Effector CD4-positive, alpha-beta T cell (primary cell): ENCODE measurements around the gene YIF1A.
"Not testable (repeated sequence)": the region's sequence is repeated elsewhere in the genome, so short reads cannot be mapped to it uniquely, and the experiment has no call there.

Experiments used
- DNase-seq: peaks from one replicate; pipeline ENCODE4 v3.0.0-alpha.2; 2020

YIF1A gene

DNA sequence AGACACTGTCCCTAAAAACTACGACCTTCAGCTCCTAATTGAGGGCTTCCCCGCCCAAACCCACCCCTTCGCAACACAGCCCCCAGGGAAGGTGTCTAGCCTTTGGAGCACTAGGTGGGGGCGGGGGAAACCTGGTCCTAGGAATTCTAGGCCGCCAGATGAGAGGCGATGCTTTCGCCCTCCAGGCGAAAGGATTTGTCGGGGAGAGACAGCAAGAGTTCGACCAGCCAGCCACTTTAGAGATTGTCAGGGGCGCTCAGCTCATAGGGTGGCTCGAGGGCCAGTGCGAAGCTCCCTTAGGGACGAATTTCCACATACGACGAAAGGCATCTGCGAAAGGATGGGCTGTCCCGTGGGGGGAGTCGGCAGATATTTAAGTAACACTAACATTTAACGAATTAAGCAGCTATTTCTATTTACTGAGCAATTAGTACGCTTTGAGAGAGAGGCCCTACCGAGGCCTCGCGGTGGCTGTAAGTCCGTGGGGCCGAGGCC lies 22.6 kb upstream of the YIF1A start:
- DNase-seq = no peak

DNA sequence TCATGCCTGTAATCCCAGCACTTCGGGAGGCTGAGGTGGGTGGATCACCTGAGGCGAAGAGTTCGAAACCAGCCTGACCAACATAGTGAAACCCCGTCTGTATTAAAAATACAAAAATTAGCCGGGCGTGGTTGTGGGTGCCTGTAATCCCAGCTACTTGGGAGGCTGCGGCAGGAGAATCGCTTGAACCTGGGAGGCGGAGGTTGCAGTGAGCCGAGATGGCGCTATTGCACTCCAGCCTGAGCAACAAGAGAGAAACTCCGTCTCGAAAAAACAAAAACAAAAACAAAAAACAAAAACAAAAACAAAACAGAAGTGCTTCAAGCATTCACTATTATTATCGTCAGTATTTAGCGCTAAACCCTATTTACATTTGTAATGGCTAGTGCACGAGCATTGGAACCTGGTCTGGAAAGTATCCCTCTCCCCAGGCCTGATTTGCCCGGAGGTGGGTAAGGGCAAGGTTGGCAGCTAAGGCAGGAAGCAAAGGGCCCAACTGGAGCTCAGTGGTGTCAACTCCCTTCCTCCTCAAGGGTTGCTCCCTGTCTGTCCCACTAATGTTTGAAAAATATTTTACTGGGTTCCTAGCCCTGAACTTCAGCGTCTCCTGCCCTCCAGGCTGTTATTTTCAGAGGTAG lies 22.0 kb upstream of the YIF1A start:
- not testable (repeated sequence) for DNase-seq

DNA sequence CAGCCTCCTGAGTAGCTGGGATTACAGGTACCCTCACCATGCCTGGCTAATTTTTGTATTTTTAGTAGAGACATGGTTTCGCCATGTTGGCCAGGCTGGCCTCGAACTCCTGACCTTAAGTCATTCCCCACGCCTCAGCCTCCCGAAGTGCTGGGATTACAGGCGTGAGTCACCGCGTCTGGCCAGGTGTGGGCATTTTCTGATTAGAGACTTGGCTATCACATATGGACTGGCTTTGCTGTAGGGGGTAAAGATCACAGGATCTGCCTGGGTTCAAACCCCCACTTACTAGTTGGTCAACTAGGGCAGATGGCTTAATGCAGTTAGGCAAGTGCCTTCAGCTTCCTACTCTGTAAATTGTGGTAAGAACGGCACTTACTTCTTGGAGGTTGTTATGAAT lies 21.4 kb upstream of the YIF1A start:
- no peak for DNase-seq

DNA sequence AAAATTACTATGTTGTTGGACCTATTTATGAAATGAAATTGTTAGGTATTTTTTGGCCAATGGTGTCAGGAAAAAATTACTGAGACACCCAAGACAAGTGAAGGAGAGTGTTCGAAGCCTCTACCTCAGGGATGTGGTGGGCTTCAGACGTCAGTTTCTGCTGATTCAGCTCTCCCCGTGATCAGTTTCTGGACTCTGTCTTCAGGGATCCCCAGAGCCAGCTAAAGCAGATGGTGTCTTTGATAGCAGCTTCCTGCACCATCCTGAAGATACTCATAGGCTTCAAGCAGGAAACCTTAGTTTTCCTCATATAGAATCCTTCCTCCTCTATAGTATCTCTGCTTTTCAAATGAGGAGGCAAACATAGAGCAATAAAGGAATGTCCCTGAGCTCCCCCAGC lies 20.5 kb upstream of the YIF1A start:
- no peak for DNase-seq

DNA sequence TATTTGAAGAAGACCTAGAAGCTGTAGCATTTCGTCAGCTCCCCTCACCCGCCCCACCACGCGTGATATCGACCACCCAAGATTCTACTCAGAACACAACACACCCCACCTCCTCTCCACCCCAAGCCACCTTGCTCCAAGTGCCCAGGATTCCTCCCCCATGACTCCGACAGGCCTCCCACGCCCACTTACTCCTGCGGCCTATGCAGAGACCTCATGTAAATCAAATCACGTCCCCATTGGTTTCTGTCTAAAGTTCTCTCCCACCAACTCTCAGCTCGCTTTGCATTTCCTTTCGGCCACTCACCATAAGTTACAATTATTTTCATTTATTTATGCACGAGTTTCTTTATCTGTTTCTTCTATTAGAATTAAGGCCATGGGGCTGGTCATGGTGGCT lies 13.7 kb upstream of the YIF1A start:
- no peak for DNase-seq

DNA sequence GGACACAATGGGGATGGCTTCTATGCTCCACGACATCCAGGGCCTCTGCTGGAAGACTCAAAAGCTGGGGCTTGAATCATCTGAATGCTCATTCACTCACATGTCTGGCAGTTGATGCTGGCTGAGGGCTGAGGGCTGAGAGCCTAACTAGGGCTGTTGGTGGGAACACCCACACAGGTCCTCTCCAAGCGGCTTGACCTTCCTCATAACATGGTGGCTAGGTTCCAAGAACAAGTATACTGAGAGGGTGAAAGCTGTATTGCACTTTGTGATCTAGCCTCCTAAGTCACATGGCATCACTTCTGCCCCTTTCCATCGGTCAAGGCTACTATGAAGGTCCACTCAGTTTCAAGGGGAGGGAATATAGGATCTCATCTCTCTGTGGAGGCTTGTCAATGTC lies 10.2 kb upstream of the YIF1A start:
- no peak for DNase-seq

DNA sequence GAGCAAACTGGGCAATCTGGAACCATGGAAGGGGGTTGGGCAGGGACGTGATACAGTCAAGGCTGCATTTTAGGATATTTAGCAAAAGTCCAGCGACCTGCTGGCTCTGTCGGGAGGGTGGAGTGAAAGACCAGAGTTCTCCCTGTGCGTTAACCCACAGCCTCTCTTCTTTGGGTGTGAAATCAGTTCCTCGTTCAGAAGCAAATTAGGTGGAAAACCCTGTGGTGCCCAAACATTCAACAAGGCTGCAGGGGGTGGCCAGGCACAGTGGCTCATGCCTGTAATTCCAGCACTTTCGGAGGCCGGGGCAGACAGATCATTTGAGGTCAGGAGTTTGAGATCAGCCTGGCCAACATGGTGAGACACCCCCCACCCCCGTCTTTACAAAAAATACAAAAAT lies 8.7 kb upstream of the YIF1A start:
- no peak for DNase-seq

DNA sequence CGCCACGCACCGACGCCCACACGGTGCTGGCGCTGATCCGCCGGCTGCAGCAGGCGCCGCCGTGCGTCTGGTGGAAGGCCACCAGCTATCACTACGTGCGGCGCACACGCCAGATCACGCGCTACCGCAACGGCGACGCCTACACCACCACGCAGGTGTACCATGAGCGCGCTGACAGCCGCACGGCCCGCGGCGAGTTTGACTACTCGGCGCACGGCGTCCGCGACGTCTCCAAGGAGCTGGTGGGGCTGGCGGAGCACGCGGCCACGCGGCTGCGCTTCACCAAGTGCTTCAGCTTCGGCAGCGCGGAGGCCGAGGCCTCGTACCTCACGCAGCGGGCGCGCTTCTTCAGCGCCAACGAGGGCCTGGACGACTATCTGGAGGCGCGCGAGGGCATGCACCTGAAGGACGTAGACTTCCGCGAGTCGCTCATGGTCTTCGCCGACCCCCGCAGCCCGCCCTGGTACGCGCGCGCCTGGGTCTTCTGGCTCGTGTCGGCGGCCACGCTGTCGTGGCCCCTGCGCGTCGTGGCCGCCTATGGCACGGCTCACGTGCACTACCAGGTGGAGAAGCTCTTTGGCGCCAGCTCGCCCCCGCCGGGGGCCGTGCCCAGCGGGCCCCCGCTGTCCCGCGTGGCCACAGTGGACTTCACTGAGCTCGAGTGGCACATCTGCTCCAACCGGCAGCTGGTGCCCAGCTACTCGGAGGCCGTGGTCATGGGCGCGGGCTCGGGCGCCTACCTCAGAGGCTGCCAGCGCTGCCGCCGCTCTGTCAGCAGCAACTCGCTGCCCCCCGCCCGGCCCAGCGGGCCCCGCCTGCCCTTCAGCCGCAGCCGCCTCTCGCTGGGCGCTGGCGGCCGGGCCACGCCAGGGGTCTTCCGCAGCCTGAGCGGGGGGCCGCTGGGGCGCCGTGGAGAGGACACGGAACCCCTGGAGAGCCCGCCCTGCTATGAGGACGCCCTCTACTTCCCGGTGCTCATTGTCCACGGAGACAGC lies 6.0 kb upstream of the YIF1A start:
- no peak for DNase-seq

DNA sequence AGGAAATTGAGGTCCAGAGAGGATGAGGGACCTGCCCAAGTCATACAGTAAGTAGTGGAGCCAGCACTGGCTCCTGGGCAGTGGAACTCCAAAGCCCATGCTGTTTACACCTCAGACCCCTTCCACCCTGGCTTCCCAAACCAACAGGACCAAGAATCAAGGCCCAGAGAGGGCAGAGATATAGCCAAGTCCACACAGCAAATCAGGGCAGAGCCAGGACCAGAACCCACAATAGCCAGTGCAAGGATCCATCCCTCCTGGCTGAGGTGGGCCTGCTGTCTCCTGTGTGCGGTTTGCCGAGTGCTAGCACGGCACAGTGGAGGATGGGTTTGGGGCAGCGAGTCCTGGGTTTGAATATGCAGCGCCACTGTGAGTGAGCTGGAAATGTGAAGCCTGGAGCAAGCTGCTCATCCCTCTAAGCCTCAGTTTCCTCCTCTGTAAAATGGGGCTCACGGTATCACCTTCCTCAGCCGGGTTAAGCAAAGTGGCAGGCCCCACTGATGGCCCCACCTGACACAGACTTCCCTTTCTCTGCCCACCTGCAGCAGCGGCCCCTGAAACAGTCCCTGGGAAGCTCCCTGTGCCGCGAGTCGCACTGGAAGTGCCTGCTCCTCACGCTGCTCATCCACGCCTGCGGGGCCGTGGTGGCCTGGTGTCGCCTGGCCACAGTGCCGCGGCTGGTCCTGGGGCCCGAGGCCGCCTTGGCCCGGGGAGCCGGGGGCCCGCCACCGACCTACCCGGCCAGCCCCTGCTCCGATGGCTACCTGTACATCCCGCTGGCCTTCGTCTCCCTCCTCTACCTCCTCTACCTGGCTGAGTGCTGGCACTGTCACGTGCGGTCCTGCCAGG lies 5.1 kb upstream of the YIF1A start:
- no peak for DNase-seq

DNA sequence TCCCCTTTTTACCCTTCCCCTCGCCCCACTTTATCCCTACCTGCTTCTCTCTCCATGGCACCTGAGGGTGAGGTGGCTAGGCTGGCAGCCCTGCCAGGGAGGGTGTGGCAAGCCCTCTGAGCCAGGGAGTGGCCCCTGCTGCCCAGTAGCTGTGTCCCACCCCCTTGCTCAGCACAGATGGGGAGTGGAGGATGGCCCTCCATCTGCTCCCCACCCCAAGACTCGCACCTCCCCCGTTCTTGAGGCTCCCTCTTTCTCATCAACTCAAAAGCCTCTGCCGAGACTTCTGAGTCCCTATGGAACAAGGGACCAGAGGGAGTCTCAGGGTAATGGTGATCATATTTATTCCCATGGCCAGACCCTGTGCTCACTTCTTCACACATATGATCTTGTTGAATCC lies 4.4 kb upstream of the YIF1A start:
- no peak for DNase-seq

DNA sequence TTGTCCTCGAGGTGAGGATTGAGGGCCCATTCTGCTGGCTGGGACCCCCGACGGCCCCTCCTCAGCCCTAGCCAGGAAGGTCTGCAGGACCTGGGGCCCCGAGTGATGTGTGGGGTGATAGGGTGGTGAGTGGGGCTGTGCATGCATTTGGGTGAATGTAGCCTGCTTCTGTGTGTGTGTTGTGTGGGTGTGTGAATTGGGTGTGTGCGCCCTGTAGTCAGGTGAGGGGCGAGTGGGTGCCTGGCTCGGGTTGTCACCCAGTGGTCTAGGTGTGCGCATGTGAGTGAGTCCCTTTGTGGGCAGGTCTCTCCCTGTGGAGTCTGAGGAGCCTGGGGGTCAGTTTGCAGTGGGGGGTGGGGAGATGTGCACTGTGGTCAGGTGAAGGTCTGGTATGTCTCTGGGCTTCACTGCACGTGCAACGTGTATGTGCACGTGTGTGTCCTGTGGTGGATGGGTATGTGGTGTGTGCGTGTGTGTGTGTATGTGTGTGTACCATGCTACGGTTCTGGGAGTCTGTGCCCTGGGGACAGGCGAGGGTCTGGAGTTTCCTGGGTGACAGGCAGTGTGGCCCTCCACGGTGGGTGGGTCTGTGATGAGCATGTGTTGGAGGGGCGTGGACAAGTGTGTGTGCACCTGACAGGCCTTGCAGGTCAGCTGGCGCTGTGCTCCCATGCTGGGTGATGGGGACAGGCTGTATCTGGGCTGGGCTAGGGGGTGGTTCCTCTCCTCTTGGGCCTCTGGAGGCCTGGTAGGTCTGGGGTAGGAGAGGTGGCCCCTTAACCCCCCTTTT lies 3.8 kb upstream of the YIF1A start:
- DNase-seq = no peak

DNA sequence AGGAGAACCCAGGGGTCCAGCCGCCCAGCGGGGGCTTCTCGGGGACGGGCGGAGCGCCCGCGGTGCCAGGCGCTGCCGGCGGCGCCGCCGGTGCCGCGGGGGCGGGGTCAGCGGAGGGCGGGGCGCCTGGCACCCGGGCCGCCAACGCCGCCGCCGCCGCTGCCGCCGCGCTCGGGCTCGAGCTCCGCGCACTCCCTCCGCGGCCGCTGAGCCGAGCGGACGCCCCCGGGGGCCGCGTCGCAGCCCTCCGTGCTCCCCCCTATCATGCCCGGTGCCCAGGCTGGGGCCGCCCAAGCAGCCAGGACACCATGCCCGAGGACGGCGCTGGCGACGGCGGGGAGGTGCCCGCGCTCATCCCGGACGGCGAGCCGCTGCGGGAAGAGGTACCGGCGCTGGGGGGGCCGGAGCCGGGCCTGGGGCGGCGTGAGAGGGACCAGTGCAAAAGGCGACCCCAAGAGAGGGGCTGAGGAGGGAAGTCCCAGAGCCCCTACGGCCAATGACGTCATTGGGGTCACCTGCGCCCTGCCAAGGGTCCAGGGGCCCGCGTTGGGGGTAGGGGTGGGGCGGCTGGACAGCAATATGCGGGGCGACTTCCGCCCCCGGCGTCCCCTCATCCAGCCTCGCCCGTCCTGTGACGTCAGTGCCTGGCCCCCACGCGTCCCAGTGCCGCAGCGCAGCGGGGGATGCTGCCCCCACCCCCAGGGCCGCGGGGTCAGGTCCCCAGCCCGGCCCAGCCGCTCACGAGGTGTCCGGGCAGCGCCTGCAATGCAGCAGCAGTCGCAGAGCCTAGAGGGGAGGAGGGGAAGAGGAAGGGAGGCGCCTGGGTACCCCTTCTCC lies 3.0 kb upstream of the YIF1A start, which contains the start of gene TMEM151A:
Gene TMEM151A, plus strand, starts transcription at position 189 of the 837 bp plus-strand sequence. Its CDS starts 120 bp downstream, at position 309.
- DNase-seq = no peak

DNA sequence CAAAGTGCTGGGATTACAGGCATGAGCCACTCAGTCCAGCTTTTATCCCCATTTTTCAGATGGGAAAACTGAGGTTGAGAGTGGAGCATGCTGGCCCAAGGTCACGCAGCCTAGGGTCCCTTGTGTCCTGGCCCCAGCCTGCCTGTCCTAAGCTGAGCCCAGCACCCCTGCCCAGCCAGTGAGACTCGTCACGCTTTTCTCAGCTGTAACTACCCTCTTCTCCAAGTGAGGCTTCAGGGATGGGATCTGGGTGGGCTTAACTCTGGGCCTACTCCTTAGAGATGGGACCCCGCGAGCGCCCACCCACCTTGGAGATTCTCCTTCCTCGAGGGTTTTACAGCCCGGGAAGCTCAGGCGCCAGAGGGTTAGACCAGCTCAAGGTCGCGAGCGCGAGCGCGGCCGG lies 2.4 kb upstream of the YIF1A start:
- no peak for DNase-seq

DNA sequence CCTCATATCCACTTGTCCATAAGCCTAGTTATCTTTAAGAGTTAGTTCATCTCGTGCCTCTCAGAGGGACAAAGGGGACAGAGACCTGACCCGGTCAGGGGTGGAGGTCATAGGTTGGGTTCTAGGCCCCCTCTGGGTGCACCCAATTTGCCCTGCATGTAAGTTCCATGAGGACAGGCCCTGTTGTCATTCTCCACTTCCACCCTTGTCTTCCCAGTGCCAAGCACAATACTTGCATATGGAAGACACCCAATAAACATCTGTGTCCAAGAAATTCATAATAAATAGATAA lies 1.3 kb upstream of the YIF1A start:
- no peak for DNase-seq

DNA sequence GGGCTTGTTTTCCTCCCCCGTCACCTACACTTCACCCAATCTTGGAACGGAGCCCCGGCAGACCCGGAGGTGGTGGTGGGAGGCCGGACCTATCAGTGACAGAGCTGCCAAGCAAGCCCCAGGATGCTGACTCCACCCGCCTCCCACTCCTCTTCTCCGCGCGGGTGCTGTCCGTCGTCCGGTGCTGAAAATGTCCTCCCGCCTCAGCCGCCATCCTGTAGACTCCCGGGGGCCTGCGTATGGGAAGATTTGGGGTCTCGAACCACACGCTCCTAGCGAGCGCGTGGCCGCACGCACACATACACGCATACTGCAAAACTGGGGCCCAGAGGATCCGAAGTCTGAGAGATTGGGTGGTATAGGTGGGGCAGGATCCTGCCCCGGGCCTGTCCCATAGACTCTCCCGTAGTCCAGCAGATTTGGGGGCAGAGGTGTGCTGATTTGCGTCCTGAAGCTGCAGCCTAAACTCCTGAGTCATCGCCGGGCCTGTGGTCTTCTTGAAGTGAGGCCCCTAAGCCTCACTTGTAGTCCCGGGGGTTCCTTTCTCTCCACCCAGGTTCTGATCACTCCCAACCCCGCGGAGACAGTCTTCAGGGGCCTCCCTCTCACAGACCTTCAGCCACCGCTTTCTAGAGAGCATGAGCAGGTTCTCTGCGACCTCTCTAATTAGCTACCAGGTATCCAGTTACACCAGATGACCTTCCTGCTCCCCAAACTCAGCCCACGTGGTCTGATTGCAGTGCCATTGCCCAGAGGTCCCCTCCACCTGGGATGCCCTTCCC lies 796 bp upstream of the YIF1A start:
- peak; percentile 70 for DNase-seq

DNA sequence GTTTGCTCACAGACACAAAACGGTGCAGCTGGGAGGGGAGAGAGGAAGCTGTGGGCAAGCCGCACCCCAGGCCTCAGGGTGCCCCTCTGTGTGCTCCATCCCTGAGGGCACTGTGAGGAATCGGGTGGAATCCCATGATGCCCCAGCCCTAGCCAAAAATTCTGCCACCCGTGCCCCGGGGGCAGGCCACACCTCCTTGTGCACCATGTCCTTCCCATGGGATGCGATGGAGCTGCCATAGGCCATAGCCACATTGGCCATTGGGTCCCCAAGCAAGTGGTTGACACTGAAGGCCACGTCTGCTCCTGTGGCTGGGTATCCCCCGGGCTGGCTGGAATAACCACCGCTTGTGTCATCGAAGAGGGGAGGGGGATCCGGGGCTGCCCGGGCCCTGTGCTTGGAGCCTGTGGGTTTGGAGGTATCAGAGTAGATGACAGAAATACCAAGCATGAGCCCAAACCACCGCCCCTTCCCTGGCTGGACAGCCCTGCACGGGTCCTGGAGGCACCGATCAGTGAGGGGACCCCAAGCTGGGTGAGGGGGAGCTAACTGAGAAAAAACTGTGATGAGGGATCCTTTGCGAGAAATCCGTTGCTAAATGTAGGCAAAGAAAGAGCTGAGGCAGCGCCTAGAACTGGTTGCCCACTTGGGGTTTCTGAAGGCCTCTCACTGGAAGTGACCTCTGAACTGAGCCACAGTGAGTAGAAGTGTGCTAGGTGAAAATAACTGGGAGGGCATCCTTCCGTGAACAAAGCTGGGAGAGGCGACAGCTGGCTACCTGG lies 863 bp downstream of the YIF1A start:
- no peak for DNase-seq

DNA sequence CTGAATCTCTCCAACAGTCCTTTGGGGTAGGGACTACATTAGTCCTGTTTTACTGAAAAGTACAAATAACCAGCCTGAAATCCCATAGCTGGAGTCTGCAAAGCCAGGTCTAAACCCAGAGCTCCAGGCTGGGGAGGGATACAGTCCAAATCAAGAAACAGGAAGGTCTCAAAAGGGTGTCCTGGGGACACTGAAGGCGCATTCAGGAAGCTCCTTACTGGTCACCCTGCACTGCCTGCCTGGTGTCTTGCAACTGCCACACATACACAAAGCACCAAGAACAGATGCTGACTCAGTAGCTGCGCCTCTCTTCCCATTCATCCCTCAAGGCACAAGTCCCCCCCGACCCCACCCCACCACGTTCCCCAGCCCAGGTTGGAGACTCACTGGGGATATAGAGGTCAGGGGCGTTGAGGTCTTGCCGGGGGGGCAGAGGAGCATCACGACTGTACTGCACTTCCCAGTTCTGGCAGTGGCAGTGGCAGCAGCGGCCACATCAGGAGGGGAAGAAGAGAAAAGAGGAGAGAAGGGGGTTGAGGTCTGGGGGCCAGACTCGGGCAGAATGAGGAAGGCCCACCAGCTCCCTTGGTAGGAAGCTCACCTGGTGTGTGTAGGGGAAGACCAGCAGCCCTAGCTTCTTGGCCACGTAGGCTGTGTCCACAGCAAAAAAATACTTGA lies 1.6 kb downstream of the YIF1A start:
- DNase-seq = no peak

DNA sequence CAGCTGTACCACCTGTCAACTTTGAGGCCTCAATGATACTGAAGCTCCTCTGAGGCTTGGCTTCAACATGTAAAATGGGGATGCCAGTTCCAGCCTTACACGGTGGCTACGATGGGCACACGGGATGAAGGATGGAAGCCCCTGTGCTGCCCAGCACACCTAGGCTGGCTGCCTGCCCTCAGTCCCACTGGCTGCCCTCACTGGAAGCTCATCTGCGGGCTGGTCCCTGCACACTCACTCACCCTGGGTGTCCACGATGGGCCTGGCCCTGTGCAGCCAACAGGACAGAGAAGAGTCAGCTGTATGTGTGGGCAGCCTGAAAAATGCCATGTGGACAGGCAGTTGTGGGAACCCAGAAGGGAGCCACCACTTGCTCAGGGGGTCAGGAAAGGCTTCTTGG lies 2.2 kb downstream of the YIF1A start:
- no peak for DNase-seq
